Liver (tissue), 9 donors: ENCODE data around the gene FABP1. TPM values are rescaled to one million over a fixed set of nuclear protein-coding genes. Genes with fewer than 3 reads are reported as not detected.
A peak's percentile ranks its signal among the peaks of the same experiment; 100 is the strongest.

ENCODE experiments used
- DNase-seq: peaks from one replicate; pipeline ENCODE4 v3.0.0-alpha.2; 2017; ENCODE audit warnings: low spot score
- H3K27ac ChIP-seq, 2 donors: one replicate each; pipeline ENCODE4 v1.7.0; 2013; ENCODE audit warnings: inconsistent platforms in 2 of 2, low read length in 2 of 2, control low read depth in 1 of 2, low read depth in 1 of 2, mild to moderate bottlenecking in 1 of 2
- H3K27me3 ChIP-seq, 4 donors: one replicate each; pipeline versions ENCODE4 v1.6.1 to v1.7.0; 2013; ENCODE audit warnings: low read length in 3 of 4, inconsistent platforms in 1 of 4, mild to moderate bottlenecking in 1 of 4, moderate library complexity in 1 of 4; ENCODE audit not compliant: control insufficient read depth in 4 of 4, insufficient read depth in 4 of 4
- H3K36me3 ChIP-seq, 4 donors: one replicate each; pipeline versions ENCODE4 v1.6.1 to v1.7.0; 2013; ENCODE audit warnings: low read length in 3 of 4, mild to moderate bottlenecking in 3 of 4, low read depth in 1 of 4, moderate library complexity in 1 of 4; ENCODE audit not compliant: control insufficient read depth in 4 of 4, insufficient read depth in 3 of 4
- H3K4me1 ChIP-seq, 4 donors: one replicate each; pipeline versions ENCODE4 v1.6.1 to v1.7.0; 2013; ENCODE audit warnings: low read length in 3 of 4, mild to moderate bottlenecking in 3 of 4, moderate library complexity in 1 of 4; ENCODE audit not compliant: control insufficient read depth in 4 of 4, insufficient read depth in 4 of 4
- H3K4me3 ChIP-seq, 3 donors: one replicate each; pipeline versions ENCODE4 v1.6.1 to v1.7.0; 2013; ENCODE audit warnings: low read length in 3 of 3, control low read depth in 1 of 3, low read depth in 1 of 3, mild to moderate bottlenecking in 1 of 3
- H3K9ac ChIP-seq, 2 donors: one replicate each; pipeline ENCODE4 v1.7.0; 2013; ENCODE audit warnings: low read length in 2 of 2, mild to moderate bottlenecking in 2 of 2, moderate library complexity in 2 of 2, control low read depth in 1 of 2, low read depth in 1 of 2
- H3K9me3 ChIP-seq, 4 donors: one replicate each; pipeline versions ENCODE4 v1.6.1 to v1.7.0; 2013; ENCODE audit warnings: low read length in 3 of 4; ENCODE audit not compliant: control insufficient read depth in 4 of 4
- EGR1 ChIP-seq, 2 donors: IDR thresholded peaks; 2 replicates each; pipeline ENCODE4 v1.6.1; 2016 to 2018; ENCODE audit warnings: antibody characterized with exemption in 2 of 2, low read depth in 2 of 2
- FOXA1 ChIP-seq: IDR thresholded peaks from 2 replicates; pipeline ENCODE4 v1.6.1; 2016; ENCODE audit warnings: antibody characterized with exemption
- FOXA2 ChIP-seq: IDR thresholded peaks from 2 replicates; pipeline ENCODE4 v1.6.1; 2016; ENCODE audit warnings: antibody characterized with exemption
- GABPA ChIP-seq, 2 donors: IDR thresholded peaks in 1 of 2; conservative IDR thresholded peaks in 1 of 2; 2 replicates each; pipeline ENCODE4 v1.6.1; 2016; ENCODE audit warnings: antibody characterized with exemption in 2 of 2, mild to moderate bottlenecking in 1 of 2, moderate library complexity in 1 of 2
- HNF4A ChIP-seq, 2 donors: conservative IDR thresholded peaks; 2 replicates each; pipeline ENCODE4 v1.6.1; 2016; ENCODE audit warnings: antibody characterized with exemption in 2 of 2, mild to moderate bottlenecking in 2 of 2
- HNF4G ChIP-seq: IDR thresholded peaks from 2 replicates; pipeline ENCODE4 v1.6.1; 2016; ENCODE audit warnings: antibody characterized with exemption
- JUND ChIP-seq, 2 donors: IDR thresholded peaks; 2 replicates each; pipeline ENCODE4 v1.6.1; 2016; ENCODE audit warnings: antibody characterized with exemption in 2 of 2
- NR2F2 ChIP-seq: IDR thresholded peaks from 2 replicates; pipeline ENCODE4 v1.6.1; 2016; ENCODE audit warnings: antibody characterized with exemption
- RAD21 ChIP-seq, 2 donors: IDR thresholded peaks; 2 replicates each; pipeline ENCODE4 v1.6.1; 2016; ENCODE audit warnings: antibody characterized with exemption in 2 of 2, mild to moderate bottlenecking in 2 of 2
- RXRA ChIP-seq, 2 donors: IDR thresholded peaks; 2 replicates each; pipeline ENCODE4 v1.6.1; 2017 to 2018; ENCODE audit warnings: antibody characterized with exemption in 2 of 2, mild to moderate bottlenecking in 1 of 2
- SP1 ChIP-seq: IDR thresholded peaks from 2 replicates; pipeline ENCODE4 v1.6.1; 2018; ENCODE audit warnings: antibody characterized with exemption, mild to moderate bottlenecking
- TAF1 ChIP-seq: conservative IDR thresholded peaks from 2 replicates; pipeline ENCODE4 v1.6.1; 2016; ENCODE audit warnings: antibody characterized with exemption, mild to moderate bottlenecking
- YY1 ChIP-seq: IDR thresholded peaks from 2 replicates; pipeline ENCODE4 v1.6.1; 2016; ENCODE audit warnings: antibody characterized with exemption, mild to moderate bottlenecking
- WGBS: extraction: QIAGEN DNeasy Blood & Tissue Kit; methylation state at CpG from one replicate; pipeline ENCODE4 v1.1.7; 2013; 5-methylcytosine and 5-hydroxymethylcytosine counted together
- polyA plus RNA-seq, 2 donors: library from polyadenylated mRNA; stranded (reverse) in 1 of 2; unstranded in 1 of 2; fragments of 200-250 nt in 1 of 2; fragments of >200 nt in 1 of 2; fragmentation: Nextera tagmentation in 1 of 2; extraction: Ambion mirVana in 1 of 2; gene quantifications; one replicate each; pipeline versions ENCODE4 v1.2.1 to v1.2.3, GENCODE V29; 2013 to 2015
- total RNA-seq, 2 donors: library from RNA; depleted of rRNA; stranded (reverse); fragments of >200 nt; gene quantifications; one replicate each; pipeline ENCODE4 v1.2.3, GENCODE V29; 2014
- TF ChIP-seq, protein P1 (sequence below): IDR thresholded peaks from 2 replicates; pipeline ENCODE4 v1.6.1; 2016; ENCODE audit warnings: antibody characterized with exemption
- TF ChIP-seq, protein P2 (sequence below): IDR thresholded peaks from 2 replicates; pipeline ENCODE4 v1.6.1; 2016; ENCODE audit warnings: antibody characterized with exemption
- TF ChIP-seq, protein P3 (sequence below): IDR thresholded peaks from 2 replicates; pipeline ENCODE4 v1.6.1; 2016; ENCODE audit warnings: antibody characterized with exemption, mild to moderate bottlenecking
- TF ChIP-seq, protein P4 (sequence below): fragments of 150-350 bp; IDR thresholded peaks from 2 replicates; pipeline ENCODE4 v1.5.1; 2017; ENCODE audit warnings: improper control_type of control experiment, low read depth, low read length; ENCODE audit not compliant: missing input control
- TF ChIP-seq, protein P5 (sequence below): IDR thresholded peaks from 2 replicates; pipeline ENCODE4 v1.6.1; 2016; ENCODE audit warnings: antibody characterized with exemption
- donor health status: healthy.
- donor health status: healthy.
- donor health status: healthy.
- donor health status: healthy.
- donor health status: healthy.

Gene FABP1
- total RNA-seq (1,000 to 10,000 TPM in 1 of 2 donors, 100 to 1,000 TPM in 1; 975 to 1,486 TPM), polyA plus RNA-seq (1,000 to 10,000 TPM; 3,125 to 7,337 TPM)

DNA sequence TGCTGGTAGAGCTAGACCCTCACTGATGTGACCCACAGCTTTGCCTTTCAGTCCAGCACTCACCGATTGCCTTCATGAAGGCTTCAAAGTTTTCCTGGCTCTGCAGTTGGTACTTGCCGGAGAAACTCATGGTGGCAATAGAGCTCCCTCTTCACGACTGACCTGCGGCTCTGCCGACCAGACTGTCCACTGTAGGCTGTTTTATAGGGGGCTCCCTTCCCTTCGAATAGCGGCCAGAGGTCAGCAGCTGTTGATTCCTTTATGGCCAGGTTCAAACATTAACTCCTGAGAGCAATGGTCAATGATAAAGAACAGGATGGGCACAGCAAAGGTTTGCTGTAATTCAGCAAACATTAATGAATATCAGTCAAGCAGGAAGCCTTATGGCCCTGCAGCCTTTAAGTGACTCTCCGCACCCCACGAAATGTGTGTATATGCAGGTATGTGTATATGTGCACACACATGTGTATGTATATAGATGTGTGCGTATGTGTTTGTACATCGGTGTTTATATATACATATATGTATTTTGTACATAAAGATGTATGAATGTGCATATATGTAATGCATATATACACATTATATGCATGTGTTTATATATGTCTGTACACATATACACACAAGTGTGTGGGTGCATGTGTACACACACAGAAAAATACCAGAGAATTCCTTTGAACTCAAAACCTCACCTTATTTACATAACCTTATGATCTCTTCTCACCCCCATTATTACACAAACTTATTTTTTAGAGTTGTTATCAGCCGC lies at the start of gene FABP1:
FABP1 (minus strand) TSS at position 175 of the 766 bp plus-strand sequence; CDS start at position 130, 45 bp downstream.
- H3K9ac ChIP-seq: peak within 1 kb of the TSS; percentile 53 to 88
- H3K9me3 ChIP-seq: no peaks in the 10 kb centered on the region
- H3K27ac ChIP-seq: peak within 1 kb of the TSS; percentile 48 to 68
- peak within 1 kb of the TSS; percentile 63 to 98 (median 95) for H3K4me3 ChIP-seq
- no peaks in the 10 kb centered on the region for H3K27me3 ChIP-seq
- DNase-seq: peak; percentile 77
- peak; percentile 100 for TF ChIP-seq TAF1
- peak; percentile 64 to 80 for TF ChIP-seq HNF4A (conservative IDR thresholded peaks at IDR 0.05)
- peak; percentile 79 for TF ChIP-seq FOXA1
- TF ChIP-seq RXRA (IDR thresholded peaks at IDR 0.05): peak; percentile 85 to 90
- peak; percentile 27 to 37 for TF ChIP-seq JUND (IDR thresholded peaks at IDR 0.05)
- peak in 1 of 2 donors; percentile 15 for TF ChIP-seq EGR1 (IDR thresholded peaks at IDR 0.05; ENCODE audit: low read depth in 2 of 2)
- TF ChIP-seq NR2F2: peak; percentile 91
- TF ChIP-seq, protein P1, sequence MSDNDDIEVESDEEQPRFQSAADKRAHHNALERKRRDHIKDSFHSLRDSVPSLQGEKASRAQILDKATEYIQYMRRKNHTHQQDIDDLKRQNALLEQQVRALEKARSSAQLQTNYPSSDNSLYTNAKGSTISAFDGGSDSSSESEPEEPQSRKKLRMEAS: peak; percentile 34
- peak; percentile 58 to 66 for TF ChIP-seq RAD21 (IDR thresholded peaks at IDR 0.05)
- peak; percentile 86 for TF ChIP-seq SP1
- peak; percentile 84 for TF ChIP-seq YY1
- TF ChIP-seq HNF4G: peak; percentile 24
- TF ChIP-seq, protein P2, sequence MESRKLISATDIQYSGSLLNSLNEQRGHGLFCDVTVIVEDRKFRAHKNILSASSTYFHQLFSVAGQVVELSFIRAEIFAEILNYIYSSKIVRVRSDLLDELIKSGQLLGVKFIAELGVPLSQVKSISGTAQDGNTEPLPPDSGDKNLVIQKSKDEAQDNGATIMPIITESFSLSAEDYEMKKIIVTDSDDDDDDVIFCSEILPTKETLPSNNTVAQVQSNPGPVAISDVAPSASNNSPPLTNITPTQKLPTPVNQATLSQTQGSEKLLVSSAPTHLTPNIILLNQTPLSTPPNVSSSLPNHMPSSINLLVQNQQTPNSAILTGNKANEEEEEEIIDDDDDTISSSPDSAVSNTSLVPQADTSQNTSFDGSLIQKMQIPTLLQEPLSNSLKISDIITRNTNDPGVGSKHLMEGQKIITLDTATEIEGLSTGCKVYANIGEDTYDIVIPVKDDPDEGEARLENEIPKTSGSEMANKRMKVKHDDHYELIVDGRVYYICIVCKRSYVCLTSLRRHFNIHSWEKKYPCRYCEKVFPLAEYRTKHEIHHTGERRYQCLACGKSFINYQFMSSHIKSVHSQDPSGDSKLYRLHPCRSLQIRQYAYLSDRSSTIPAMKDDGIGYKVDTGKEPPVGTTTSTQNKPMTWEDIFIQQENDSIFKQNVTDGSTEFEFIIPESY: peak; percentile 70
- TF ChIP-seq, protein P3, sequence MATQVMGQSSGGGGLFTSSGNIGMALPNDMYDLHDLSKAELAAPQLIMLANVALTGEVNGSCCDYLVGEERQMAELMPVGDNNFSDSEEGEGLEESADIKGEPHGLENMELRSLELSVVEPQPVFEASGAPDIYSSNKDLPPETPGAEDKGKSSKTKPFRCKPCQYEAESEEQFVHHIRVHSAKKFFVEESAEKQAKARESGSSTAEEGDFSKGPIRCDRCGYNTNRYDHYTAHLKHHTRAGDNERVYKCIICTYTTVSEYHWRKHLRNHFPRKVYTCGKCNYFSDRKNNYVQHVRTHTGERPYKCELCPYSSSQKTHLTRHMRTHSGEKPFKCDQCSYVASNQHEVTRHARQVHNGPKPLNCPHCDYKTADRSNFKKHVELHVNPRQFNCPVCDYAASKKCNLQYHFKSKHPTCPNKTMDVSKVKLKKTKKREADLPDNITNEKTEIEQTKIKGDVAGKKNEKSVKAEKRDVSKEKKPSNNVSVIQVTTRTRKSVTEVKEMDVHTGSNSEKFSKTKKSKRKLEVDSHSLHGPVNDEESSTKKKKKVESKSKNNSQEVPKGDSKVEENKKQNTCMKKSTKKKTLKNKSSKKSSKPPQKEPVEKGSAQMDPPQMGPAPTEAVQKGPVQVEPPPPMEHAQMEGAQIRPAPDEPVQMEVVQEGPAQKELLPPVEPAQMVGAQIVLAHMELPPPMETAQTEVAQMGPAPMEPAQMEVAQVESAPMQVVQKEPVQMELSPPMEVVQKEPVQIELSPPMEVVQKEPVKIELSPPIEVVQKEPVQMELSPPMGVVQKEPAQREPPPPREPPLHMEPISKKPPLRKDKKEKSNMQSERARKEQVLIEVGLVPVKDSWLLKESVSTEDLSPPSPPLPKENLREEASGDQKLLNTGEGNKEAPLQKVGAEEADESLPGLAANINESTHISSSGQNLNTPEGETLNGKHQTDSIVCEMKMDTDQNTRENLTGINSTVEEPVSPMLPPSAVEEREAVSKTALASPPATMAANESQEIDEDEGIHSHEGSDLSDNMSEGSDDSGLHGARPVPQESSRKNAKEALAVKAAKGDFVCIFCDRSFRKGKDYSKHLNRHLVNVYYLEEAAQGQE: peak; percentile 96
- TF ChIP-seq, protein P4, sequence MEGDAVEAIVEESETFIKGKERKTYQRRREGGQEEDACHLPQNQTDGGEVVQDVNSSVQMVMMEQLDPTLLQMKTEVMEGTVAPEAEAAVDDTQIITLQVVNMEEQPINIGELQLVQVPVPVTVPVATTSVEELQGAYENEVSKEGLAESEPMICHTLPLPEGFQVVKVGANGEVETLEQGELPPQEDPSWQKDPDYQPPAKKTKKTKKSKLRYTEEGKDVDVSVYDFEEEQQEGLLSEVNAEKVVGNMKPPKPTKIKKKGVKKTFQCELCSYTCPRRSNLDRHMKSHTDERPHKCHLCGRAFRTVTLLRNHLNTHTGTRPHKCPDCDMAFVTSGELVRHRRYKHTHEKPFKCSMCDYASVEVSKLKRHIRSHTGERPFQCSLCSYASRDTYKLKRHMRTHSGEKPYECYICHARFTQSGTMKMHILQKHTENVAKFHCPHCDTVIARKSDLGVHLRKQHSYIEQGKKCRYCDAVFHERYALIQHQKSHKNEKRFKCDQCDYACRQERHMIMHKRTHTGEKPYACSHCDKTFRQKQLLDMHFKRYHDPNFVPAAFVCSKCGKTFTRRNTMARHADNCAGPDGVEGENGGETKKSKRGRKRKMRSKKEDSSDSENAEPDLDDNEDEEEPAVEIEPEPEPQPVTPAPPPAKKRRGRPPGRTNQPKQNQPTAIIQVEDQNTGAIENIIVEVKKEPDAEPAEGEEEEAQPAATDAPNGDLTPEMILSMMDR: no peak
- peak; percentile 96 for TF ChIP-seq FOXA2
- TF ChIP-seq, protein P5, sequence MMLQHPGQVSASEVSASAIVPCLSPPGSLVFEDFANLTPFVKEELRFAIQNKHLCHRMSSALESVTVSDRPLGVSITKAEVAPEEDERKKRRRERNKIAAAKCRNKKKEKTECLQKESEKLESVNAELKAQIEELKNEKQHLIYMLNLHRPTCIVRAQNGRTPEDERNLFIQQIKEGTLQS: peak; percentile 30
- no peak for TF ChIP-seq GABPA (IDR thresholded peaks at IDR 0.05 in 1 of 2, conservative IDR thresholded peaks at IDR 0.05 in 1 of 2)
- WGBS: 29% methylated on average over 12 of the region's 12 CpGs
- H3K36me3 ChIP-seq: peaks cover 0 to 8% (median 5%) of the 10 kb centered on the region in 4 donors
- H3K4me1 ChIP-seq: peaks cover 16 to 64% (median 48%) of the 10 kb centered on the region in 4 donors
